Pancreas (tissue), 10 donors: ENCODE measurements around the gene BIRC2. TPM values are rescaled to one million over a fixed set of nuclear protein-coding genes. Genes with fewer than 3 reads are reported as not detected.

ENCODE experiments used
- ATAC-seq, 4 donors: fragments of 200-7000 bp; cut with Tn5 transposase; one replicate each; pipeline versions ENCODE4 v1.8.0 to v1.9.1; 2020; ENCODE audit warnings: mild to moderate bottlenecking in 4 of 4, moderate library complexity in 4 of 4
- DNase-seq, 6 donors: peaks; one replicate each; pipeline ENCODE4 v3.0.0-alpha.2; 2020
- FAIRE-seq: peaks from 2 replicates; lab custom pipeline; 2012; peaks lifted over from hg19 to GRCh38; lab: Jason Lieb, UNC
- H3K27ac ChIP-seq, 4 donors: fragments of 200-600 bp; sonication (generic); 1 replicate in 3 of 4; 2 replicates in 1 of 4; pipeline versions ENCODE4 v1.5.0 to v1.8.0; 2020
- H3K27me3 ChIP-seq, 4 donors: fragments of 200-600 bp; one replicate each; pipeline ENCODE4 v1.8.0; 2021
- H3K36me3 ChIP-seq, 3 donors: fragments of 200-600 bp; sonication (generic) in 1 of 3; one replicate each; pipeline versions ENCODE4 v1.5.0 to v1.8.0; 2020 to 2021
- H3K4me1 ChIP-seq, 3 donors: fragments of 200-600 bp; one replicate each; pipeline ENCODE4 v1.8.0; 2021
- H3K4me3 ChIP-seq, 4 donors: fragments of 200-600 bp; sonication (generic) in 2 of 4; one replicate each; pipeline versions ENCODE4 v1.5.0 to v1.8.0; 2020 to 2021
- H3K9me3 ChIP-seq, 4 donors: fragments of 200-600 bp; one replicate each; pipeline ENCODE4 v1.8.0; 2021
- WGBS, 2 donors: extraction: QIAGEN DNeasy Blood & Tissue Kit; methylation state at CpG; one replicate each; pipeline ENCODE4 v1.1.7; 2013; 5-methylcytosine and 5-hydroxymethylcytosine counted together
- intact Hi-C, 3 donors: fragments of 100-400 bp; cut with DNase I; formaldehyde crosslinking; loops; one replicate each; pipeline versions ENCODE4 v1.11.1 to v1.14.2; 2022
- polyA plus RNA-seq, 2 donors: library from polyadenylated mRNA; stranded (reverse); fragments of 200-250 nt; gene quantifications; one replicate each; pipeline ENCODE4 v1.2.3, GENCODE V29; 2013
- total RNA-seq, 6 donors: library from RNA; stranded (reverse); fragmentation: NEBNext Ultra II Directional in 4 of 6; extraction: Animal tissue kit (Norgen Biotek cat#: 25700) in 4 of 6; gene quantifications; one replicate each; pipeline versions ENCODE4 v1.2.1 to v1.2.4, GENCODE V29; 2021 to 2023
- TF ChIP-seq, protein P1 (sequence below), 4 donors: fragments of 200-600 bp; sonication (generic) in 3 of 4; IDR thresholded peaks; one replicate each; pipeline versions ENCODE4 v1.5.0 to v1.8.0; 2021; ENCODE audit warnings: antibody characterized with exemption in 4 of 4
- donor health status: healthy with polysubstance abuse.
- donor health status: DM: no; HTN: no; CAD: no; lungs with moderate emphysema.
- donor health status: DM: no; HTN: no; CAD: no.
- donor health status: control.
- donor health status: control.
- donor health status: Bipolar disorder and iron deficiency.
- donor health status: DM: yes; HTN: yes; CAD: no.
- donor health status: DM: no; HTN: no; CAD: no.
- donor health status: DM: no; HTN: no; CAD: no.
- donor health status: DM: yes; HTN: yes; CAD: no.

Gene BIRC2
- total and polyA plus RNA-seq, 8 donors, result 20.2 to 39.1 (median 23.4) TPM

DNA sequence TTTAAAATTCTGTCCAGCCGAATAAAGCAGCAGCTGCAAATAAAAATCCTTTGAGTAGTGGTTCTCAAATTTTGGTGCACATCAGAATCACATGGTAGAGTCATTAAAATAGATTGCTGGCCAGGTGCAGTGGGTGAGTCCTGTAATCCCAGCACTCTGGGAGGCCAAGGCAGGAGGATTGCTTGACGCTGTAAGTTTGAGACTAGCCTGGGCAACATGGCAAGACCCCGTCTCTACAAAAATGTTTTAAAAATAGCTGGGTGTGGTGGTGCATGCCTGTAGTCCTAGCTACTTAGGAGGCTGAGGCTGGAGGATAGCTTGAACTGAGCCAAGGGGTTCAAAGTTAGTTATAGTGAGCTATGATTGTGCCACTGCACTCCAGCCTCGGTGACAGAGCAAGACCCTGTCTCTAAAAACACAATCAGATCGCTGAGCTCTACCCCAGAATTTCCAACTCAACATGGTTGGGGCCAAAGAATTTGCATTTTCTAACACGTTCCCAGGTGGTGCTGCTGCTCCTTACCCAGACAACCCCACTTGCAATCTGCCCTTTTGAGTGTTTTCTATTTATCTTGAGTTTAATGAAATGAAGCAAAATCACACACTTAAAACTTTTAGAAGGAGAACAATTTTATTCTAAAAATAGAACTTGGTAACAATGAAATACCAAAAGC lies 48.8 kb downstream of the BIRC2 start:
- no peak for ATAC-seq
- H3K36me3 ChIP-seq, result peaks cover 4 to 23% (median 4%) of the 10 kb centered on the region in 3 donors
- WGBS, 2 donors, result 83 to 91% methylated on average over 6 of the region's 6 CpGs
- H3K27ac ChIP-seq, result no peak overlapping the region
- H3K27me3 ChIP-seq, result no peaks in the 10 kb centered on the region
- H3K4me3 ChIP-seq, result no peak overlapping the region
- FAIRE-seq, result no peak
- no peaks in the 10 kb centered on the region for H3K4me1 ChIP-seq
- no peak for DNase-seq
- TF ChIP-seq, protein P1, sequence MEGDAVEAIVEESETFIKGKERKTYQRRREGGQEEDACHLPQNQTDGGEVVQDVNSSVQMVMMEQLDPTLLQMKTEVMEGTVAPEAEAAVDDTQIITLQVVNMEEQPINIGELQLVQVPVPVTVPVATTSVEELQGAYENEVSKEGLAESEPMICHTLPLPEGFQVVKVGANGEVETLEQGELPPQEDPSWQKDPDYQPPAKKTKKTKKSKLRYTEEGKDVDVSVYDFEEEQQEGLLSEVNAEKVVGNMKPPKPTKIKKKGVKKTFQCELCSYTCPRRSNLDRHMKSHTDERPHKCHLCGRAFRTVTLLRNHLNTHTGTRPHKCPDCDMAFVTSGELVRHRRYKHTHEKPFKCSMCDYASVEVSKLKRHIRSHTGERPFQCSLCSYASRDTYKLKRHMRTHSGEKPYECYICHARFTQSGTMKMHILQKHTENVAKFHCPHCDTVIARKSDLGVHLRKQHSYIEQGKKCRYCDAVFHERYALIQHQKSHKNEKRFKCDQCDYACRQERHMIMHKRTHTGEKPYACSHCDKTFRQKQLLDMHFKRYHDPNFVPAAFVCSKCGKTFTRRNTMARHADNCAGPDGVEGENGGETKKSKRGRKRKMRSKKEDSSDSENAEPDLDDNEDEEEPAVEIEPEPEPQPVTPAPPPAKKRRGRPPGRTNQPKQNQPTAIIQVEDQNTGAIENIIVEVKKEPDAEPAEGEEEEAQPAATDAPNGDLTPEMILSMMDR (IDR thresholded peaks at IDR 0.05), result no peak
- H3K9me3 ChIP-seq, result no peaks in the 10 kb centered on the region
- intact Hi-C loops, result loop anchor here in 1 of 3 donors (10.0 kb wide), 1 partner anchor 89 kb away; no protein-coding TSS in a partner anchor

DNA sequence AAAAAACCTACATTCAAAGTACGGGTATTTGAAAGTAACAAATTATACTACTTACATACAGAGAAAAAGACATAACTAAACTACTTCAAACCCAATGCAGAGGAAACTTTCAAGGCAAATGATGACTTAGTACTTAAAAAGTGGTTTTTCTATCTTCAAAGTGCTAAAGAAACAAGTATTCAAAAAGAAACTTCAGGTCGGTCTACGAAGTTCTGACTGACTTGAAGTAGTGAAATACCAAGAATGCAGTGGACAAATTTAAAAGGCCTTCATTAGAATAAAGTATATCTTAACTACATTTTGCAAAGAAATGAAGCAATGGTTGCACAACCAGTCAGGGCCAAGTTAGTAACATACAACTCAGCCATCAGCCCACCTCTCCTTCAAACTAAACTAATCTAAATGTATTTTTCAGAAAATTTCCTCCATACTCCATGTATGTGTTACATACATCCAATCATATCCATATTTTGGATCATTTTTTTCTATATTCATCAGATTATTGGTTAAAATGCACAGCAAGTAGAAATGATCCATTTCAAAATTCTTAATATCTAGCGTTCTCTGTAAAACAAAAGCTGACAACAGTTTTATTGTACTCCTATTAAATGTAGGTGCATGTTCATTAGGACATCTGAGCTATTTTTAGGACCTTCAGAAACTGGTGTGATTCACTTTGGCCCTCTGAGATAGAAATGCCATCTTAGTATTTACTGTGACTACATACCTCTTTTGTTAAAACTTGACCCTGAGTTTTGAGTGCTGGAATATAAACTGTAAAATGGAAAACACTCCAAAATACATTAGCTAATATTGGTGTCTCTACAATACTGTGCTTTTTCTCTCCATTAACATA lies 49.9 kb downstream of the BIRC2 start:
- DNase-seq (no peak), ATAC-seq (no peak), FAIRE-seq (no peak)
- Histone ChIP-seq H3K27ac (no peak overlapping the region), H3K27me3 (no peaks in the 10 kb centered on the region), H3K36me3 (peaks cover 4 to 26% (median 10%) of the 10 kb centered on the region in 3 donors), H3K4me1 (no peaks in the 10 kb centered on the region), H3K9me3 (no peaks in the 10 kb centered on the region), H3K4me3 (no peak overlapping the region)
- 87 to 91% methylated on average over 4 of the region's 4 CpGs for WGBS, 2 donors
- TF ChIP-seq, protein P1 (IDR thresholded peaks at IDR 0.05), result no peak
- intact Hi-C loops, result loop anchor here in 1 of 3 donors (10.0 kb wide), 1 partner anchor 88 kb away; no protein-coding TSS in a partner anchor

DNA sequence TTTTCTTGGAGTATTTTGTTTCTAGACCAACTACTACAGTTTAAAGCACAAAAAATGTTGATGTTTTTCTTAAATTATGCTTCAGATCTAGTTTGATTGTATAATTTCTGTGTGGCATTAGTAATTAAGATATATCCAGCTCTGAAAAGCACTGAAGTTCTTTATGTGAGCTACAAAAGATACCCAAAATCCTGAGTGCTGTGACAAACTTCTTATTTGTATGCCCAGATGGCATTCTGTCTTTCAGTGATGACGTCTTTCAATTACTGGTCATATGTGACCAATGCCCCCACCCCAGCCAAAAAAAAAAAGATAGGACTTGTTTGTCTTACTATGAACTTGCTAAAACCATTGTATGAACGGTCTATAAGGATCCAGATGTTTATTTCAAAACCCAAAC lies 51.3 kb downstream of the BIRC2 start:
- Histone ChIP-seq H3K9me3 (no peaks in the 10 kb centered on the region), H3K27ac (no peak overlapping the region), H3K27me3 (no peaks in the 10 kb centered on the region), H3K36me3 (peaks cover 4 to 19% (median 10%) of the 10 kb centered on the region in 3 donors), H3K4me1 (no peaks in the 10 kb centered on the region), H3K4me3 (no peak overlapping the region)
- no peak for FAIRE-seq
- TF ChIP-seq, protein P1 (IDR thresholded peaks at IDR 0.05), result no peak
- DNase-seq, result no peak
- ATAC-seq, result no peak
- WGBS, 2 donors, result 91 to 93% methylated on average over 2 of the region's 2 CpGs
- intact Hi-C loops, result loop anchor here in 1 of 3 donors (10.0 kb wide), 1 partner anchor 87 kb away; no protein-coding TSS in a partner anchor

GRCh38 chr11:102399189-102399588 lies 52.2 kb downstream of the BIRC2 start:
- TF ChIP-seq, protein P1 (IDR thresholded peaks at IDR 0.05), result no peak
- Histone ChIP-seq H3K27ac (no peak overlapping the region), H3K27me3 (no peaks in the 10 kb centered on the region), H3K9me3 (no peaks in the 10 kb centered on the region), H3K4me1 (no peaks in the 10 kb centered on the region), H3K4me3 (no peak overlapping the region), H3K36me3 (peaks cover 4 to 17% (median 10%) of the 10 kb centered on the region in 3 donors)
- 98 to 99% methylated on average over 2 of the region's 2 CpGs for WGBS, 2 donors
- FAIRE-seq, result no peak
- DNase-seq, result no peak
- intact Hi-C loops, result loop anchor here in 1 of 3 donors (10.0 kb wide), 1 partner anchor 86 kb away; no protein-coding TSS in a partner anchor
- no peak for ATAC-seq
